Measurements from ENCODE around the gene C7.

Gene C7

DNA sequence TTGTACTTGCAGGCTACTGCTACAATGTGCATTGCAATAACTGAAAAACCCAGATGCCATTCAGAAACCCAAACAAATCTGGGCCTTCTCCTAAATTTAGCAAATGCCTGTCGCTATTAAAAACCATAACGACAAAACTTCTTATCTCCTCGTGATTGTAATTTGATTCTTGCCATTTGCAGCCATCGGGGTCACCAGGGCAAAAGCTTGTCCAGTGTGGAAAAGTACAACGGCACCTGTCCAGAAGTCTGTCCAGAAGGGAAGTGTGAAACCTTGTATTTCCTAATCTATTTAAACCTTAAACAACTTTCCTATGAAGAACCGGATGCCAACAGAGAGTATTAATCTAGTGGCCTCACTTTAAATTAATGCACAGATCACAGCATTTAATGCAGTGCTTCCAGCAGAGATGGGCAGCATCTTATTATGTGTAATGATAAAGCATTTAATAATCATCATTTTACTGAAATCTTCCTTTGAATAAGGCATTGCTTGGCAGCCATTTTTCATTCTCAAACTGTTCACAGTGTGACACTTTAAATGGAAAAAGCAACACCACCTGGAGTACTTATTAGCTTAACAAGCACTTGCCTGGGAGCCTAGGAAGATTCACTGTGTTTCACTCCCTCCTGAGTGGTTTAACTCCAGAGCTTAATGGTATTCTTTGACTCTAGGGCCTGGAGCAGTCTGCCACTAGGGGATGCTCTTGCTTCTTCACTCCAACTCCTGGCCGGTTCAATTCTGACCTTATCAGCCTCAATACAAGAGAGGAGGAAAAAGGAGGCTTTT is 4.9 kb upstream of the C7 start:
- Histone ChIP-seq H3K4me3 (replicated peaks; ENCODE audit: low read depth, low read length) (no peak overlapping the region), H3K27me3 (replicated peaks; ENCODE audit: control insufficient read depth, insufficient read depth, low read length) (no peaks in the 10 kb centered on the region), H3K36me3 (ENCODE audit: control insufficient read depth, insufficient read depth, low read length) (no peaks in the 10 kb centered on the region)
- TF ChIP-seq, protein P1, sequence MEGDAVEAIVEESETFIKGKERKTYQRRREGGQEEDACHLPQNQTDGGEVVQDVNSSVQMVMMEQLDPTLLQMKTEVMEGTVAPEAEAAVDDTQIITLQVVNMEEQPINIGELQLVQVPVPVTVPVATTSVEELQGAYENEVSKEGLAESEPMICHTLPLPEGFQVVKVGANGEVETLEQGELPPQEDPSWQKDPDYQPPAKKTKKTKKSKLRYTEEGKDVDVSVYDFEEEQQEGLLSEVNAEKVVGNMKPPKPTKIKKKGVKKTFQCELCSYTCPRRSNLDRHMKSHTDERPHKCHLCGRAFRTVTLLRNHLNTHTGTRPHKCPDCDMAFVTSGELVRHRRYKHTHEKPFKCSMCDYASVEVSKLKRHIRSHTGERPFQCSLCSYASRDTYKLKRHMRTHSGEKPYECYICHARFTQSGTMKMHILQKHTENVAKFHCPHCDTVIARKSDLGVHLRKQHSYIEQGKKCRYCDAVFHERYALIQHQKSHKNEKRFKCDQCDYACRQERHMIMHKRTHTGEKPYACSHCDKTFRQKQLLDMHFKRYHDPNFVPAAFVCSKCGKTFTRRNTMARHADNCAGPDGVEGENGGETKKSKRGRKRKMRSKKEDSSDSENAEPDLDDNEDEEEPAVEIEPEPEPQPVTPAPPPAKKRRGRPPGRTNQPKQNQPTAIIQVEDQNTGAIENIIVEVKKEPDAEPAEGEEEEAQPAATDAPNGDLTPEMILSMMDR (IDR thresholded peaks at IDR 0.05; ENCODE audit: insufficient read depth, low read length, poor library complexity, severe bottlenecking) = peak; percentile 100
- no peak for DNase-seq (ENCODE audit: extremely low read depth, insufficient read length)

DNA sequence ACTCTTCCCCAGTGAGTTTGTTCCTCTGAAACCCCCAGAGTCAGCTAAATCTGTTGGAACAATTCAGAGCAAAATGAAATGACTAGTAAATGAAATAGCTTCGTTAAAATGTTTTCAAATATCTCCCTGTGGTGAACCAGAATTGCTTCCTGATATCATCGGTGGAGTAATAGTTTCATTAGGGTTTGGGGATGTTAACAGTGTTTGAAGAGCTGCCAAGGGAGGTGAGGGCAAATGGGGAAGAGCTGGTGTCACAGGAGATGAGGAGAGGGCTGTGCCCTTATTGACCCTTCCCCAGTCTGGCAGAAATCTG is 4.3 kb upstream of the C7 start:
- no peaks in the 10 kb centered on the region for H3K27me3 ChIP-seq (replicated peaks; ENCODE audit: control insufficient read depth, insufficient read depth, low read length)
- TF ChIP-seq, protein P1 (IDR thresholded peaks at IDR 0.05; ENCODE audit: insufficient read depth, low read length, poor library complexity, severe bottlenecking) = no peak
- no peaks in the 10 kb centered on the region for H3K36me3 ChIP-seq (ENCODE audit: control insufficient read depth, insufficient read depth, low read length)
- no peak for DNase-seq (ENCODE audit: extremely low read depth, insufficient read length)
- H3K4me3 ChIP-seq (replicated peaks; ENCODE audit: low read depth, low read length) = no peak overlapping the region

DNA sequence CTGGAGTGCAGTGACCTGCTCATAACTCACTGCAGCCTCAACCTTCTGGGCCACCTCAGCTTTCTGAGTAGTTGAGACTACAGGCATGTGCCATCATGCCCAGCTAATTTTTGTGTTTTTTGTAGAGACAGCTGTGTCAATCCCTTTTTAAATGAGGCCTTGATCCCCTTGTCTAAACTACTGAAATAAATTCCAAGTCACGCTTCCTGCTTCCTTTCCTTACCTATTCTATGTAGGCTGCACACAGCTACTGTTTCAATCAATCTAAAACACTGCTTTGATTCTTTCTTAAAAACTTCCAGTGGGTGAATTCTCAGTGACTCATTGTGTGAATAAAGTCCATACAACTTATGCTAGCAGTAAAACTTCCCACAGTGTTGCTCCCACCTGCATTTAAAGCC is 2.9 kb upstream of the C7 start:
- H3K4me3 ChIP-seq (replicated peaks; ENCODE audit: low read depth, low read length) = no peak overlapping the region
- no peaks in the 10 kb centered on the region for H3K36me3 ChIP-seq (ENCODE audit: control insufficient read depth, insufficient read depth, low read length)
- TF ChIP-seq, protein P1 (IDR thresholded peaks at IDR 0.05; ENCODE audit: insufficient read depth, low read length, poor library complexity, severe bottlenecking) = no peak
- no peaks in the 10 kb centered on the region for H3K27me3 ChIP-seq (replicated peaks; ENCODE audit: control insufficient read depth, insufficient read depth, low read length)
- DNase-seq (ENCODE audit: extremely low read depth, insufficient read length) = no peak

- TF ChIP-seq, protein P1 (IDR thresholded peaks at IDR 0.05; ENCODE audit: insufficient read depth, low read length, poor library complexity, severe bottlenecking) = no peak
- DNase-seq (ENCODE audit: extremely low read depth, insufficient read length) = no peak
- Histone ChIP-seq H3K36me3 (ENCODE audit: control insufficient read depth, insufficient read depth, low read length) (no peaks in the 10 kb centered on the region), H3K4me3 (replicated peaks; ENCODE audit: low read depth, low read length) (no peak overlapping the region), H3K27me3 (replicated peaks; ENCODE audit: control insufficient read depth, insufficient read depth, low read length) (no peaks in the 10 kb centered on the region)
Observed at GRCh38 chr5:40909723-40910122, 426 bp downstream of the C7 start.

DNA sequence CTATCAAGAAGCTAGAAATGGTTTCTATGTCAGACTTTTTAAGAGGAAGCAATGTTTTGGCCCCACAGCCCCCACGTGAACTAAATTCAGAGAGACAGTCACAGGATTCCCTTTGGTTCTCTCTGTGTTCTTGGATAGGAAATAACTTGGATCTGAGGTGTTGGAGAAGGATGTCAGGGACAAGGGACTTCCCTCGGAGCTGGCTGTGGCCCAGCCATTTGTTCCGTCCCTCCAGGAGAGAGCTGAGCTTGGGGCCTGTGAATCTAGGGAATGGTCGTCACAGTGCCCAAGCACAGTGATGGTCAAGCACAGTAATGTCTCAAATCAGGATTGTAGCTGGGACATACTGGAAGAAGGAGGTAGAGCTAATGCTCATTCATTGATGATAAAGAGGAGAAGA is 2.0 kb downstream of the C7 start:
- no peak overlapping the region for H3K4me3 ChIP-seq (replicated peaks; ENCODE audit: low read depth, low read length)
- H3K27me3 ChIP-seq (replicated peaks; ENCODE audit: control insufficient read depth, insufficient read depth, low read length) = no peaks in the 10 kb centered on the region; the same call in 1 of the 2 replicates
- TF ChIP-seq, protein P1 (IDR thresholded peaks at IDR 0.05; ENCODE audit: insufficient read depth, low read length, poor library complexity, severe bottlenecking) = no peak
- no peak for DNase-seq (ENCODE audit: extremely low read depth, insufficient read length)
- H3K36me3 ChIP-seq (ENCODE audit: control insufficient read depth, insufficient read depth, low read length) = no peaks in the 10 kb centered on the region

DNA sequence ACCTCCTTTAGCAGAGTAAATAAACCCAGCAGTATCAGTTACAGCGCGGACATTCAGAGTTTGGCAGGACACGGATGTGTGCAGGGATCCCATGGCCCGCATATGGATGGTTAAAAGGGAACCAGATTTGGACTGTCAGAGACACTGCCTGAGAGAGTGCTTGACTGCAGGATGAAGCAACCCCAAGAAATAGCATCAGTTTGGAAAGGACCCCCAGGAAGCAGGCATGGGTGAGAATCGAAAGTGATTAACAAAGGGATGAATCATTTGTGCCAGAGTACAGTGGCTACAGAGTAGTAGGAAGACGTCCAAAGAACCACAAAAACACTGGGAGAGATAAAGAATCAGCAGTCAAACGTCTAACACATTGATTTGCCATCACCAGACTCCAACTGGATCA is 5.5 kb downstream of the C7 start:
- TF ChIP-seq, protein P1 (IDR thresholded peaks at IDR 0.05; ENCODE audit: insufficient read depth, low read length, poor library complexity, severe bottlenecking) = no peak
- DNase-seq (ENCODE audit: extremely low read depth, insufficient read length) = no peak
- no peaks in the 10 kb centered on the region; the same call in 1 of the 2 replicates for H3K27me3 ChIP-seq (replicated peaks; ENCODE audit: control insufficient read depth, insufficient read depth, low read length)
- H3K36me3 ChIP-seq (ENCODE audit: control insufficient read depth, insufficient read depth, low read length) = no peaks in the 10 kb centered on the region
- no peak overlapping the region for H3K4me3 ChIP-seq (replicated peaks; ENCODE audit: low read depth, low read length)

Measured in GM06990 (cell line).